Measurements from ENCODE around the gene SERPINE3. TPM values are rescaled to one million over a fixed set of nuclear protein-coding genes. Genes with fewer than 3 reads are reported as not detected.

Gene SERPINE3
- total and polyA plus RNA-seq, 10 donors, result 0.38 TPM; not detected in 9

- H3K4me3 ChIP-seq, result no peak overlapping the region
- intact Hi-C loops (cut with DNase I; ENCODE audit: low total_unique reads), result no loop called here
- no peaks in the 10 kb centered on the region for H3K27me3 ChIP-seq (replicated peaks in 1 of 7)
- 93 to 98% (median 97%) methylated on average over 2 of the region's 2 CpGs for WGBS, 5 donors
- no peaks in the 10 kb centered on the region for H3K4me1 ChIP-seq
- peaks cover 3 to 100% (median 60%) of the 10 kb centered on the region in 6 donors for H3K36me3 ChIP-seq
- no peaks in the 10 kb centered on the region for H3K9me3 ChIP-seq
- no peak overlapping the region for H3K27ac ChIP-seq
- TF ChIP-seq POLR2AphosphoS5 (IDR thresholded peaks at IDR 0.05) (no peak), POLR2A (IDR thresholded peaks at IDR 0.05) (no peak), CTCF (IDR thresholded peaks at IDR 0.05 in 8 of 11, conservative IDR thresholded peaks at IDR 0.05 in 3 of 11) (no peak)
- no peak for DNase-seq
Measured at GRCh38 chr13:51373451-51373850, 34.0 kb downstream of the SERPINE3 start.

DNA sequence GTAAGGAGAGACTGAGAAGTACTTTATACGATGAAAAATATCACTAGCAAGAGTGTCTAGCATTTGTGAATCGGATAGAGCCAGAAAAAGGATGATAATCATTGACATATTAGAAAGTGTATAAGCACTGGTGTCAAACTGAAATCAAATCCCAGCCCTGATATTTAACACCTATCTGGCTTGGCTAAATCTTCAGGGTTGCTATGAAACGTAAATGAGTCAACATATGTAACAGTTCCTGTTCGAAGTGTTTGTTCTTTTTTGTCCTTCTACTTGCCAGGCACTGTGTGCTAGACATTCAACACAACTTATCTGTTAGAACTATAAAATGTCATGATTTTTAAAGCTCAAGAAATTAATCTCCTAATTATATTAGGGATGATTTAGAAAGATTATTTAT, 40.8 kb downstream of the SERPINE3 start:
- 84 to 94% (median 91%) methylated on average over 4 of the region's 4 CpGs for WGBS, 5 donors
- H3K27ac ChIP-seq, result no peak overlapping the region
- H3K4me3 ChIP-seq, result no peak overlapping the region
- no peaks in the 10 kb centered on the region for H3K9me3 ChIP-seq
- intact Hi-C loops (cut with DNase I; ENCODE audit: low total_unique reads), result no loop called here
- no peak for DNase-seq
- peaks cover 0 to 97% (median 53%) of the 10 kb centered on the region in 6 donors for H3K36me3 ChIP-seq
- no peaks in the 10 kb centered on the region for H3K4me1 ChIP-seq
- no peak for TF ChIP-seq CTCF (IDR thresholded peaks at IDR 0.05 in 8 of 11, conservative IDR thresholded peaks at IDR 0.05 in 3 of 11)
- TF ChIP-seq POLR2AphosphoS5 (IDR thresholded peaks at IDR 0.05), result no peak
- TF ChIP-seq POLR2A (IDR thresholded peaks at IDR 0.05), result no peak
- H3K27me3 ChIP-seq (replicated peaks in 1 of 7), result no peaks in the 10 kb centered on the region

GRCh38 chr13:51385114-51385513, 45.6 kb downstream of the SERPINE3 start:
- peaks cover 0 to 86% (median 22%) of the 10 kb centered on the region in 6 donors for H3K36me3 ChIP-seq
- WGBS, 5 donors, result 93 to 97% (median 94%) methylated on average over 2 of the region's 2 CpGs
- no peaks in the 10 kb centered on the region for H3K9me3 ChIP-seq
- no peak overlapping the region for H3K4me3 ChIP-seq
- H3K4me1 ChIP-seq, result no peaks in the 10 kb centered on the region
- TF ChIP-seq POLR2AphosphoS5 (IDR thresholded peaks at IDR 0.05) (no peak), POLR2A (IDR thresholded peaks at IDR 0.05) (no peak), CTCF (IDR thresholded peaks at IDR 0.05 in 8 of 11, conservative IDR thresholded peaks at IDR 0.05 in 3 of 11) (no peak)
- intact Hi-C loops (cut with DNase I; ENCODE audit: low total_unique reads), result no loop called here
- DNase-seq, result no peak
- no peaks in the 10 kb centered on the region for H3K27me3 ChIP-seq (replicated peaks in 1 of 7)
- H3K27ac ChIP-seq, result no peak overlapping the region

- Histone ChIP-seq H3K9me3 (no peaks in the 10 kb centered on the region), H3K4me3 (no peak overlapping the region), H3K27me3 (replicated peaks in 1 of 7) (no peaks in the 10 kb centered on the region), H3K4me1 (peaks cover 0 to 36% (median 10%) of the 10 kb centered on the region in 6 donors), H3K27ac (no peak overlapping the region), H3K36me3 (peaks cover 0 to 42% (median 6%) of the 10 kb centered on the region in 6 donors)
- no peak for TF ChIP-seq CTCF (IDR thresholded peaks at IDR 0.05 in 8 of 11, conservative IDR thresholded peaks at IDR 0.05 in 3 of 11)
- no peak for TF ChIP-seq POLR2AphosphoS5 (IDR thresholded peaks at IDR 0.05)
- TF ChIP-seq POLR2A (IDR thresholded peaks at IDR 0.05), result no peak
- intact Hi-C loops (cut with DNase I; ENCODE audit: low total_unique reads), result no loop called here
- DNase-seq, result no peak
Measured at GRCh38 chr13:51394724-51395123, 55.2 kb downstream of the SERPINE3 start.
